Stimulated activated CD8-positive, alpha-beta memory T cell treated with anti-CD3 and anti-CD28 coated beads, Interleukin-15, amount 100 ng/mL, for 4 hours (primary cell): ENCODE measurements around the gene MMP23B.
A peak's percentile ranks its signal among the peaks of the same experiment; 100 is the strongest.

Experiments
- DNase-seq, 2 donors: peaks; one replicate each; pipeline ENCODE4 v3.0.0-alpha.2; 2020; ENCODE audit warnings: low read depth in 2 of 2

Gene MMP23B

GRCh38 chr1:1602968-1603506 is 28.9 kb upstream of the MMP23B start:
- DNase-seq, result no peak

GRCh38 chr1:1603671-1604373 is 28.2 kb upstream of the MMP23B start:
- no peak for DNase-seq

GRCh38 chr1:1604374-1605033 is 27.5 kb upstream of the MMP23B start:
- DNase-seq, result no peak

GRCh38 chr1:1605034-1605591 is 26.9 kb upstream of the MMP23B start:
- no peak for DNase-seq

- no peak for DNase-seq
These were observed 26.2 kb upstream of the MMP23B start for GRCh38 chr1:1605724-1606123.

- DNase-seq, result no peak
These were observed 25.7 kb upstream of the MMP23B start for GRCh38 chr1:1606232-1606631.

- no peak for DNase-seq
These were observed 22.0 kb upstream of the MMP23B start for GRCh38 chr1:1609822-1610485.

- DNase-seq, result no peak
These were observed 21.2 kb upstream of the MMP23B start for GRCh38 chr1:1610796-1611195.

GRCh38 chr1:1612104-1612400 is 19.9 kb upstream of the MMP23B start:
- DNase-seq, result no peak

- no peak for DNase-seq
These were observed 18.4 kb upstream of the MMP23B start for GRCh38 chr1:1613509-1614082.

- DNase-seq, result peak in 1 of 2 donors; percentile 39
These were observed 17.6 kb upstream of the MMP23B start for GRCh38 chr1:1614204-1614953.

- DNase-seq, result no peak
These were observed 17.1 kb upstream of the MMP23B start for GRCh38 chr1:1614954-1615255.

- DNase-seq, result peak; percentile 93 to 96
These were observed 16.5 kb upstream of the MMP23B start, which contains the start of gene MIB2 for GRCh38 chr1:1615256-1616044. MIB2 (plus strand) TSS chr1:1615500; CDS start chr1:1623453, 7,953 bp downstream.

- no peak for DNase-seq
These were observed 15.8 kb upstream of the MMP23B start for GRCh38 chr1:1616045-1616790.

- no peak for DNase-seq
These were observed 15.1 kb upstream of the MMP23B start for GRCh38 chr1:1616838-1617237.

GRCh38 chr1:1617516-1617915 is 14.5 kb upstream of the MMP23B start:
- DNase-seq, result no peak

- DNase-seq, result no peak
These were observed 14.0 kb upstream of the MMP23B start for GRCh38 chr1:1617925-1618324.

GRCh38 chr1:1618396-1619068 is 13.4 kb upstream of the MMP23B start:
- DNase-seq, result no peak

- DNase-seq, result no peak
These were observed 12.0 kb upstream of the MMP23B start for GRCh38 chr1:1619917-1620361.
